HG03439 (cell line): ENCODE data around the gene TMEM63A.
"Not testable (repeated sequence)": the region's sequence is repeated elsewhere in the genome, so short reads cannot be mapped to it uniquely, and the experiment has no call there.

Source experiments
- ATAC-seq: cut with Tn5 transposase; IDR thresholded peaks from one replicate; pipeline ENCODE4 v1.9.1; 2021; ENCODE audit warnings: mild to moderate bottlenecking, moderate library complexity; ENCODE audit not compliant: unreplicated experiment

The TMEM63A gene

GRCh38 chr1:225846331-225847310 lies 35.6 kb downstream of the TMEM63A start:
- no peak for ATAC-seq

- no peak for ATAC-seq
Measured at GRCh38 chr1:225845571-225846259, 36.5 kb downstream of the TMEM63A start.

GRCh38 chr1:225845097-225845496 lies 37.1 kb downstream of the TMEM63A start:
- ATAC-seq, result no peak

GRCh38 chr1:225844236-225845061 lies 37.7 kb downstream of the TMEM63A start:
- ATAC-seq, result no peak

GRCh38 chr1:225843426-225843795 lies 38.8 kb downstream of the TMEM63A start:
- no peak for ATAC-seq

- ATAC-seq, result no peak
Measured at GRCh38 chr1:225842788-225843425, 39.3 kb downstream of the TMEM63A start.

- ATAC-seq, result no peak
Measured at GRCh38 chr1:225842074-225842473, 40.1 kb downstream of the TMEM63A start.

GRCh38 chr1:225840713-225841112 lies 41.5 kb downstream of the TMEM63A start:
- no peak for ATAC-seq

GRCh38 chr1:225840223-225840610 lies 42.0 kb downstream of the TMEM63A start:
- ATAC-seq, result no peak

GRCh38 chr1:225838793-225839192 lies 43.4 kb downstream of the TMEM63A start:
- ATAC-seq, result no peak

GRCh38 chr1:225836296-225836695 lies 45.9 kb downstream of the TMEM63A start:
- ATAC-seq, result not testable (repeated sequence)

- no peak for ATAC-seq
Measured at GRCh38 chr1:225835856-225836255, 46.3 kb downstream of the TMEM63A start.

GRCh38 chr1:225834417-225835329 lies 47.5 kb downstream of the TMEM63A start:
- ATAC-seq, result no peak

GRCh38 chr1:225830841-225831240 lies 51.3 kb downstream of the TMEM63A start:
- ATAC-seq, result no peak

GRCh38 chr1:225828706-225829345 lies 53.4 kb downstream of the TMEM63A start:
- ATAC-seq, result no peak

GRCh38 chr1:225827076-225827475 lies 55.1 kb downstream of the TMEM63A start:
- ATAC-seq, result no peak

GRCh38 chr1:225825607-225826007 lies 56.6 kb downstream of the TMEM63A start:
- no peak for ATAC-seq

- no peak for ATAC-seq
Measured at GRCh38 chr1:225825078-225825477, 57.1 kb downstream of the TMEM63A start.

GRCh38 chr1:225824533-225824941 lies 57.6 kb downstream of the TMEM63A start:
- no peak for ATAC-seq
